Sigmoid colon (tissue), 7 donors: ENCODE measurements around the gene TTC14. TPM values are rescaled to one million over a fixed set of nuclear protein-coding genes. Genes with fewer than 3 reads are reported as not detected.

Experiments used
- DNase-seq: peaks from one replicate; pipeline ENCODE4 v3.0.0-alpha.2; 2019
- H3K27ac ChIP-seq, 4 donors: fragments of 200-600 bp; sonication (generic); one replicate each; pipeline ENCODE4 v1.5.1; 2016 to 2019; ENCODE audit warnings: mild to moderate bottlenecking in 1 of 4
- H3K27me3 ChIP-seq, 3 donors: fragments of 200-600 bp; sonication (generic); one replicate each; pipeline ENCODE4 v1.5.1; 2019; ENCODE audit warnings: mild to moderate bottlenecking in 1 of 3
- H3K36me3 ChIP-seq, 4 donors: fragments of 200-600 bp; sonication (generic); one replicate each; pipeline ENCODE4 v1.5.1; 2016 to 2019
- H3K4me1 ChIP-seq, 4 donors: fragments of 200-600 bp; sonication (generic); one replicate each; pipeline ENCODE4 v1.5.1; 2017 to 2019
- H3K4me3 ChIP-seq, 4 donors: fragments of 200-600 bp; sonication (generic); one replicate each; pipeline ENCODE4 v1.5.1; 2017 to 2019; ENCODE audit warnings: mild to moderate bottlenecking in 2 of 4, moderate library complexity in 1 of 4
- H3K9me3 ChIP-seq, 4 donors: fragments of 200-600 bp in 3 of 4; sonication (generic) in 3 of 4; one replicate each; pipeline versions ENCODE4 v1.5.1 to v1.6.1; 2013 to 2019
- CTCF ChIP-seq, 4 experiments: fragments of 450-650 bp in 3 of 4; fragments of 200-600 bp in 1 of 4; IDR thresholded peaks; one replicate each; pipeline ENCODE4 v1.5.1; 2016 to 2019; ENCODE audit warnings: antibody characterized with exemption in 4 of 4, mild to moderate bottlenecking in 3 of 4, moderate library complexity in 2 of 4
- EP300 ChIP-seq, 4 donors: sonication (generic); formaldehyde crosslinking; IDR thresholded peaks; one replicate each; pipeline ENCODE4 v1.6.1; 2017; ENCODE audit warnings: antibody characterized with exemption in 4 of 4
- POLR2A ChIP-seq, 2 donors: fragments of 450-650 bp; IDR thresholded peaks; one replicate each; pipeline ENCODE4 v1.6.1; 2016; ENCODE audit warnings: antibody characterized with exemption in 2 of 2, mild to moderate bottlenecking in 2 of 2, moderate library complexity in 2 of 2
- POLR2AphosphoS5 ChIP-seq, 4 donors: sonication (generic); formaldehyde crosslinking; IDR thresholded peaks; one replicate each; pipeline ENCODE4 v1.6.1; 2017; ENCODE audit warnings: antibody characterized with exemption in 4 of 4
- WGBS, 2 donors: extraction: QIAGEN DNeasy Blood & Tissue Kit; methylation state at CpG; one replicate each; pipeline ENCODE4 v1.1.7; 2013; 5-methylcytosine and 5-hydroxymethylcytosine counted together
- intact Hi-C: fragments of 100-400 bp; cut with DNase I; formaldehyde crosslinking; loops from one replicate; pipeline ENCODE4 v1.15.1; 2023
- polyA plus RNA-seq, 3 donors: library from polyadenylated mRNA; stranded (reverse); fragments of 200-250 nt; gene quantifications; one replicate each; pipeline ENCODE4 v1.2.3, GENCODE V29; 2013
- total RNA-seq, 4 donors: library from RNA; depleted of rRNA; stranded (reverse); fragments of >200 nt; gene quantifications; one replicate each; pipeline ENCODE4 v1.1.0, GENCODE V29; 2016
- donor health status: healthy with polysubstance abuse.
- donor health status: Bipolar disorder and iron deficiency.
- donor health status: healthy.

The TTC14 gene
- total and polyA plus RNA-seq, 7 donors = 1.2 to 66.2 (median 29.3) TPM

GRCh38 chr3:180594631-180595558 lies 7.1 kb upstream of the TTC14 start:
- intact Hi-C loops = no loop called here
- 78 to 85% methylated on average over 2 of the region's 2 CpGs for WGBS, 2 donors
- Histone ChIP-seq H3K27ac (no peak overlapping the region), H3K4me1 (no peaks in the 10 kb centered on the region), H3K27me3 (no peaks in the 10 kb centered on the region), H3K36me3 (no peaks in the 10 kb centered on the region), H3K4me3 (no peak overlapping the region), H3K9me3 (no peaks in the 10 kb centered on the region)
- TF ChIP-seq POLR2AphosphoS5 (IDR thresholded peaks at IDR 0.05) (no peak), EP300 (IDR thresholded peaks at IDR 0.05) (no peak), CTCF (IDR thresholded peaks at IDR 0.05) (no peak)
- no peak for DNase-seq

- no peak overlapping the region for H3K4me3 ChIP-seq
- no peak for DNase-seq
- no peaks in the 10 kb centered on the region for H3K9me3 ChIP-seq
- TF ChIP-seq CTCF (IDR thresholded peaks at IDR 0.05) = no peak
- no peak for TF ChIP-seq POLR2A (IDR thresholded peaks at IDR 0.05)
- no peak for TF ChIP-seq EP300 (IDR thresholded peaks at IDR 0.05)
- no peak for TF ChIP-seq POLR2AphosphoS5 (IDR thresholded peaks at IDR 0.05)
- no peaks in the 10 kb centered on the region for H3K4me1 ChIP-seq
- no peak overlapping the region for H3K27ac ChIP-seq
- WGBS, 2 donors = 49 to 53% methylated on average over 1 of the region's 1 CpG
- no peaks in the 10 kb centered on the region for H3K27me3 ChIP-seq
- intact Hi-C loops = no loop called here
- H3K36me3 ChIP-seq = no peaks in the 10 kb centered on the region
Observed at GRCh38 chr3:180595559-180595935, 6.4 kb upstream of the TTC14 start.

- peaks cover 0 to 22% (median 6%) of the 10 kb centered on the region in 4 donors for H3K36me3 ChIP-seq
- no peak for DNase-seq
- H3K27me3 ChIP-seq = no peaks in the 10 kb centered on the region
- peaks cover 0 to 19% (median 10%) of the 10 kb centered on the region in 4 donors for H3K4me1 ChIP-seq
- intact Hi-C loops = no loop called here
- no peak overlapping the region for H3K4me3 ChIP-seq
- no peak overlapping the region for H3K27ac ChIP-seq
- no peaks in the 10 kb centered on the region for H3K9me3 ChIP-seq
- no peak for TF ChIP-seq EP300 (IDR thresholded peaks at IDR 0.05)
- TF ChIP-seq CTCF (IDR thresholded peaks at IDR 0.05) = no peak
- TF ChIP-seq POLR2A (IDR thresholded peaks at IDR 0.05) = no peak
- WGBS, 2 donors = 98% methylated on average over 15 of the region's 15 CpGs
Observed at GRCh38 chr3:180600473-180600872, 1.5 kb upstream of the TTC14 start.

GRCh38 chr3:180611006-180611405 lies 9.0 kb downstream of the TTC14 start:
- no peaks in the 10 kb centered on the region for H3K27me3 ChIP-seq
- no peak for DNase-seq
- TF ChIP-seq EP300 (IDR thresholded peaks at IDR 0.05) = no peak
- TF ChIP-seq POLR2A (IDR thresholded peaks at IDR 0.05) = no peak
- TF ChIP-seq POLR2AphosphoS5 (IDR thresholded peaks at IDR 0.05) = no peak
- no peak for TF ChIP-seq CTCF (IDR thresholded peaks at IDR 0.05)
- H3K4me1 ChIP-seq = no peaks in the 10 kb centered on the region
- H3K4me3 ChIP-seq = no peak overlapping the region
- peaks cover 8 to 71% (median 40%) of the 10 kb centered on the region in 4 donors for H3K36me3 ChIP-seq
- WGBS, 2 donors = 90 to 94% methylated on average over 1 of the region's 1 CpG
- H3K27ac ChIP-seq = no peak overlapping the region
- no peaks in the 10 kb centered on the region for H3K9me3 ChIP-seq
- intact Hi-C loops = no loop called here
